Type B pancreatic cell (in vitro differentiated cells): ENCODE results near the gene LZTR1. TPM values are rescaled to one million over a fixed set of nuclear protein-coding genes. Genes with fewer than 3 reads are reported as not detected.

Experiments used
- DNase-seq: peaks from one replicate; pipeline ENCODE4 v3.0.0; 2021; ENCODE audit warnings: mixed read lengths; ENCODE audit not compliant: unreplicated experiment; ENCODE audit errors: extremely low spot score
- H3K27ac Mint-ChIP-seq: 2 replicates; pipeline ENCODE4 v1.8.0; 2021; ENCODE audit warnings: mild to moderate bottlenecking, mixed read lengths
- H3K27me3 Mint-ChIP-seq: 2 replicates; pipeline ENCODE4 v1.8.0; 2021; ENCODE audit warnings: mixed read lengths
- H3K36me3 Mint-ChIP-seq: 2 replicates; pipeline ENCODE4 v1.8.0; 2021; ENCODE audit warnings: mixed read lengths
- H3K4me1 Mint-ChIP-seq: one replicate; pipeline ENCODE4 v1.8.0; 2021; ENCODE audit warnings: mixed read lengths; ENCODE audit not compliant: unreplicated experiment
- H3K4me3 Mint-ChIP-seq: 2 replicates; pipeline ENCODE4 v1.8.0; 2021; ENCODE audit warnings: mild to moderate bottlenecking, mixed read lengths
- H3K9me3 Mint-ChIP-seq: 2 replicates; pipeline ENCODE4 v1.8.0; 2021; ENCODE audit warnings: mixed read lengths
- CTCF ChIP-seq: fragments of 200-600 bp; sonication (generic); conservative IDR thresholded peaks from 2 replicates; pipeline ENCODE4 v1.5.0; 2021; ENCODE audit warnings: antibody characterized with exemption, mild to moderate bottlenecking
- total RNA-seq: library from RNA; stranded (reverse); gene quantifications from 2 replicates; pipeline ENCODE4 v1.2.1, GENCODE V29; 2021; ENCODE audit warnings: low replicate concordance

The LZTR1 gene
- total RNA-seq, 1 donor from 2014 or later, result 102 TPM

- no peaks in the 10 kb centered on the region for H3K36me3 Mint-ChIP-seq
- H3K27ac Mint-ChIP-seq, result no peak overlapping the region
- H3K4me3 Mint-ChIP-seq, result peak overlapping the region; percentile 25
- TF ChIP-seq CTCF, result no peak
- peaks cover 7% of the 10 kb centered on the region for H3K4me1 Mint-ChIP-seq
- no peak for DNase-seq
- H3K27me3 Mint-ChIP-seq, result peaks cover 8% of the 10 kb centered on the region
- H3K9me3 Mint-ChIP-seq, result no peaks in the 10 kb centered on the region
Observed at GRCh38 chr22:21028277-21029251, 46.5 kb downstream of the LZTR1 start.

GRCh38 chr22:21029486-21030025 is 47.5 kb downstream of the LZTR1 start:
- no peak for TF ChIP-seq CTCF
- Mint-ChIP-seq H3K36me3 (no peaks in the 10 kb centered on the region), H3K27ac (peak overlapping the region; percentile 43), H3K9me3 (no peaks in the 10 kb centered on the region), H3K4me3 (peak overlapping the region; percentile 25), H3K27me3 (peaks cover 8% of the 10 kb centered on the region), H3K4me1 (peaks cover 7% of the 10 kb centered on the region)
- DNase-seq, result no peak

GRCh38 chr22:21030032-21030431 is 47.9 kb downstream of the LZTR1 start:
- Mint-ChIP-seq H3K4me3 (peak overlapping the region; percentile 52), H3K27ac (no peak overlapping the region), H3K9me3 (no peaks in the 10 kb centered on the region), H3K27me3 (peaks cover 8% of the 10 kb centered on the region), H3K4me1 (peaks cover 7% of the 10 kb centered on the region), H3K36me3 (no peaks in the 10 kb centered on the region)
- TF ChIP-seq CTCF, result no peak
- DNase-seq, result no peak

- Mint-ChIP-seq H3K4me3 (peak overlapping the region; percentile 52), H3K9me3 (no peaks in the 10 kb centered on the region), H3K27ac (no peak overlapping the region), H3K27me3 (peaks cover 8% of the 10 kb centered on the region), H3K36me3 (no peaks in the 10 kb centered on the region), H3K4me1 (peaks cover 7% of the 10 kb centered on the region)
- no peak for TF ChIP-seq CTCF
- DNase-seq, result no peak
Observed at GRCh38 chr22:21030621-21031544, 48.8 kb downstream of the LZTR1 start.

- no peak for DNase-seq
- Mint-ChIP-seq H3K4me1 (peaks cover 7% of the 10 kb centered on the region), H3K4me3 (peak overlapping the region; percentile 52), H3K27me3 (peaks cover 8% of the 10 kb centered on the region), H3K27ac (no peak overlapping the region), H3K9me3 (no peaks in the 10 kb centered on the region), H3K36me3 (no peaks in the 10 kb centered on the region)
- no peak for TF ChIP-seq CTCF
Observed at GRCh38 chr22:21031545-21032036, 49.5 kb downstream of the LZTR1 start.
